Measurements from ENCODE around the gene FLOT1.

GRCh38 chr6:30759575-30760239, 17.2 kb upstream of the FLOT1 start:
- TF ChIP-seq SP1 (IDR thresholded peaks at IDR 0.05): no peak
- TF ChIP-seq NFRKB (IDR thresholded peaks at IDR 0.05): no peak
- TF ChIP-seq L3MBTL2 (conservative IDR thresholded peaks at IDR 0.05): no peak
- TF ChIP-seq FOXK2 (IDR thresholded peaks at IDR 0.05): no peak
- no peak for TF ChIP-seq ELF4 (IDR thresholded peaks at IDR 0.05)
- TF ChIP-seq FOXM1 (IDR thresholded peaks at IDR 0.05; ENCODE audit: borderline replicate concordance): no peak
- no peak for TF ChIP-seq BHLHE40 (IDR thresholded peaks at IDR 0.05; ENCODE audit: borderline replicate concordance)
- no peak for TF ChIP-seq SUZ12 (IDR thresholded peaks at IDR 0.05)
- no peak for TF ChIP-seq TARDBP (IDR thresholded peaks at IDR 0.05)
- TF ChIP-seq ZNF384 (IDR thresholded peaks at IDR 0.05): no peak
- no peak for TF ChIP-seq HDGF (IDR thresholded peaks at IDR 0.05; ENCODE audit: borderline replicate concordance)

All from HEK293T (cell line).